WTC11 (cell line): ENCODE measurements around the gene GRM5. TPM values are rescaled to one million over a fixed set of nuclear protein-coding genes. Genes with fewer than 3 reads are reported as not detected.
"Not testable (repeated sequence)": the region's sequence is repeated elsewhere in the genome, so short reads cannot be mapped to it uniquely, and the experiment has no call there.

Experiments used
- ATAC-seq: fragments of 200-7000 bp; cut with Tn5 transposase; 2 replicates; pipeline ENCODE4 v1.10.0; 2021; ENCODE audit warnings: mild to moderate bottlenecking, moderate library complexity
- CTCF ChIA-PET: fragments of 300-600 bp; sonication (Branson Sonifier 250); formaldehyde crosslinking; loops from one replicate; lab custom pipeline; 2021; ENCODE audit warnings: antibody characterized with exemption; lab: Charles Lee
- POLR2A ChIA-PET: fragments of 350-600 bp; sonication (Branson Sonifier 250); formaldehyde crosslinking; loops from one replicate; lab custom pipeline; 2021; ENCODE audit warnings: antibody characterized with exemption; lab: Charles Lee
- DNase-seq: peaks from one replicate; pipeline ENCODE4 v3.0.0; 2021; ENCODE audit warnings: low spot score
- H3K27ac Mint-ChIP-seq: 2 replicates; pipeline ENCODE4 v1.8.0; 2021; ENCODE audit warnings: mixed read lengths
- H3K27me3 Mint-ChIP-seq: 2 replicates; pipeline ENCODE4 v1.8.0; 2021; ENCODE audit warnings: low read depth, mild to moderate bottlenecking, moderate library complexity, mixed read lengths
- H3K36me3 Mint-ChIP-seq: 2 replicates; pipeline ENCODE4 v1.8.0; 2021; ENCODE audit warnings: mixed read lengths
- H3K4me1 Mint-ChIP-seq: 2 replicates; pipeline ENCODE4 v1.8.0; 2022; ENCODE audit warnings: mixed read lengths
- H3K4me3 Mint-ChIP-seq: 2 replicates; pipeline ENCODE4 v1.8.0; 2021; ENCODE audit warnings: mild to moderate bottlenecking, moderate library complexity, mixed read lengths
- H3K9me3 Mint-ChIP-seq: 2 replicates; pipeline ENCODE4 v1.8.0; 2021; ENCODE audit warnings: mixed read lengths
- AR ChIP-seq: fragments of 250-450 bp; sonication (Bioruptor Pico); IDR thresholded peaks from 2 replicates; pipeline ENCODE4 v1.9.0; 2021; ENCODE audit warnings: mild to moderate bottlenecking
- ATF2 ChIP-seq: sonication (generic); formaldehyde crosslinking; IDR thresholded peaks from 2 replicates; pipeline ENCODE4 v1.8.1; 2022; ENCODE audit warnings: low read depth, missing genetic modification reagents, borderline replicate concordance
- CTCF ChIP-seq: fragments of 200-600 bp; IDR thresholded peaks from 2 replicates; pipeline ENCODE4 v1.8.0; 2022; ENCODE audit warnings: antibody characterized with exemption
- GRHL2 ChIP-seq: fragments of 250-450 bp; sonication (Bioruptor Pico); IDR thresholded peaks from 2 replicates; pipeline ENCODE4 v1.8.0; 2022; ENCODE audit warnings: mild to moderate bottlenecking, moderate library complexity; ENCODE audit not compliant: insufficient replicate concordance, severe bottlenecking
- JUN ChIP-seq: sonication (generic); formaldehyde crosslinking; IDR thresholded peaks from 2 replicates; pipeline ENCODE4 v1.8.0; 2023; ENCODE audit warnings: mild to moderate bottlenecking, missing genetic modification reagents
- MAX ChIP-seq: sonication (generic); formaldehyde crosslinking; IDR thresholded peaks from 2 replicates; pipeline ENCODE4 v1.8.0; 2022; ENCODE audit warnings: mild to moderate bottlenecking, missing genetic modification reagents
- NFATC4 ChIP-seq: fragments of 250-450 bp; sonication (Bioruptor Pico); IDR thresholded peaks from 2 replicates; pipeline ENCODE4 v1.9.0; 2021; ENCODE audit warnings: mild to moderate bottlenecking
- NR1H2 ChIP-seq: sonication (generic); formaldehyde crosslinking; IDR thresholded peaks from 2 replicates; pipeline ENCODE4 v1.9.0; 2021; ENCODE audit warnings: mild to moderate bottlenecking, moderate library complexity, missing genetic modification reagents
- NR2C2 ChIP-seq: sonication (generic); formaldehyde crosslinking; IDR thresholded peaks from 2 replicates; pipeline ENCODE4 v1.8.0; 2022; ENCODE audit warnings: mild to moderate bottlenecking, missing genetic modification reagents
- SMAD4 ChIP-seq: sonication (generic); formaldehyde crosslinking; IDR thresholded peaks from 2 replicates; pipeline ENCODE4 v1.8.0; 2022; ENCODE audit warnings: mild to moderate bottlenecking, missing genetic modification reagents
- SOX15 ChIP-seq: fragments of 250-450 bp; sonication (Bioruptor Pico); IDR thresholded peaks from 2 replicates; pipeline ENCODE4 v1.9.0; 2021; ENCODE audit warnings: mild to moderate bottlenecking
- ZMAT4 ChIP-seq: fragments of 250-450 bp; sonication (Bioruptor Pico); IDR thresholded peaks from 2 replicates; pipeline ENCODE4 v1.9.0; 2021; ENCODE audit warnings: mild to moderate bottlenecking
- ZNF121 ChIP-seq: sonication (generic); formaldehyde crosslinking; IDR thresholded peaks from 2 replicates; pipeline ENCODE4 v1.8.0; 2023; ENCODE audit warnings: missing genetic modification reagents
- ZNF219 ChIP-seq: sonication (generic); formaldehyde crosslinking; IDR thresholded peaks from 2 replicates; pipeline ENCODE4 v1.8.0; 2023; ENCODE audit warnings: missing genetic modification reagents, mild to moderate bottlenecking, borderline replicate concordance
- ZNF281 ChIP-seq: sonication (generic); formaldehyde crosslinking; IDR thresholded peaks from 2 replicates; pipeline ENCODE4 v1.8.0; 2023; ENCODE audit warnings: mild to moderate bottlenecking, missing genetic modification reagents
- total RNA-seq: library from RNA; stranded (reverse); gene quantifications from 3 replicates; pipeline ENCODE4 v1.2.3, GENCODE V29; 2021
- TF ChIP-seq, protein P1 (sequence below): fragments of 250-450 bp; sonication (Bioruptor Pico); IDR thresholded peaks from 2 replicates; pipeline ENCODE4 v2.1.2; 2022; ENCODE audit warnings: mild to moderate bottlenecking, moderate library complexity

GRM5 gene
- total RNA-seq, 1 experiment from 2014 or later = 0.13 TPM

DNA sequence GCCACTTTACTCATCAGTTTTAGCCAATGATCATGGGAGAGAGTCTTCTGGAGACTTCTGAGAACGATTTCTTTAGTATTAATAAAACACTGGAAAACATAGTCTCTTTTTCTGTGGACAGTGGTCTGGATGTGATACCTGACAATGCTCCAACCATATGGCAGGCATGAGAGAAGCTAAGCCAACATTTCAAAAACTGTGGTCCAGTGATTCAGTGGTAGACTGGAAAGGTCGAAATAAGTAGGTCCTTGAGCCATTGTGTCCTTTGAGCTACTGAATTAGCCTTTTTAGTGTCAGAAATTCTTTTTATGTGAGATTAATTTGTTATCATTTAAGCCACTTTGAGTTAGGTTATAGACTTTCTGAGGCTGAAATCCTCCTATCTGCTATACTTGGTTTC, 530.5 kb downstream of the GRM5 start:
- H3K36me3 Mint-ChIP-seq = no peaks in the 10 kb centered on the region
- TF ChIP-seq, protein P1, sequence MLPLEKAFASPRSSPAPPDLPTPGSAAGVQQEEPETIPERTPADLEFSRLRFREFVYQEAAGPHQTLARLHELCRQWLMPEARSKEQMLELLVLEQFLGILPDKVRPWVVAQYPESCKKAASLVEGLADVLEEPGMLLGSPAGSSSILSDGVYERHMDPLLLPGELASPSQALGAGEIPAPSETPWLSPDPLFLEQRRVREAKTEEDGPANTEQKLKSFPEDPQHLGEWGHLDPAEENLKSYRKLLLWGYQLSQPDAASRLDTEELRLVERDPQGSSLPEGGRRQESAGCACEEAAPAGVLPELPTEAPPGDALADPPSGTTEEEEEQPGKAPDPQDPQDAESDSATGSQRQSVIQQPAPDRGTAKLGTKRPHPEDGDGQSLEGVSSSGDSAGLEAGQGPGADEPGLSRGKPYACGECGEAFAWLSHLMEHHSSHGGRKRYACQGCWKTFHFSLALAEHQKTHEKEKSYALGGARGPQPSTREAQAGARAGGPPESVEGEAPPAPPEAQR (CRISPR knock-in tag) = no peak
- TF ChIP-seq ATF2 (CRISPR knock-in tag) (no peak), ZMAT4 (CRISPR knock-in tag) (no peak), CTCF (no peak), AR (CRISPR knock-in tag) (no peak), JUN (no peak), ZNF121 (CRISPR knock-in tag) (no peak), MAX (CRISPR knock-in tag) (no peak), SOX15 (no peak), NFATC4 (no peak), ZNF281 (no peak), ZNF219 (CRISPR knock-in tag) (no peak), SMAD4 (CRISPR knock-in tag) (no peak), NR2C2 (no peak), GRHL2 (CRISPR knock-in tag) (no peak), NR1H2 (CRISPR knock-in tag) (no peak)
- TF ChIP-seq, all 79 proteins: peak for 0
- DNase-seq (no peak), ATAC-seq (no peak)
- Mint-ChIP-seq H3K27ac (no peak overlapping the region), H3K4me3 (no peak overlapping the region), H3K27me3 (no peaks in the 10 kb centered on the region), H3K4me1 (no peaks in the 10 kb centered on the region), H3K9me3 (0 out of 2 replicates have a peak, but pooled peaks cover 3% of the 10 kb centered on the region)
- CTCF ChIA-PET = interaction anchor here (1.5 kb wide), 1 partner anchor 9 kb away, joined by 5 read pairs; no protein-coding TSS in a partner anchor
- POLR2A ChIA-PET = no interaction called here

- DNase-seq, H3K27me3 Mint-ChIP-seq, H3K9me3 Mint-ChIP-seq, H3K4me1 Mint-ChIP-seq, H3K4me3 Mint-ChIP-seq, POLR2A ChIA-PET, CTCF ChIA-PET, ATAC-seq, H3K36me3 Mint-ChIP-seq, H3K27ac Mint-ChIP-seq: not testable (repeated sequence)
Measured at GRCh38 chr11:88534706-88535105, 531.1 kb downstream of the GRM5 start.
